ENCODE data around the gene ZNF366. TPM values are rescaled to one million over a fixed set of nuclear protein-coding genes. Genes with fewer than 3 reads are reported as not detected.

Gene ZNF366
- polyA plus RNA-seq, 1 donor from 2014 or later = not detected

DNA sequence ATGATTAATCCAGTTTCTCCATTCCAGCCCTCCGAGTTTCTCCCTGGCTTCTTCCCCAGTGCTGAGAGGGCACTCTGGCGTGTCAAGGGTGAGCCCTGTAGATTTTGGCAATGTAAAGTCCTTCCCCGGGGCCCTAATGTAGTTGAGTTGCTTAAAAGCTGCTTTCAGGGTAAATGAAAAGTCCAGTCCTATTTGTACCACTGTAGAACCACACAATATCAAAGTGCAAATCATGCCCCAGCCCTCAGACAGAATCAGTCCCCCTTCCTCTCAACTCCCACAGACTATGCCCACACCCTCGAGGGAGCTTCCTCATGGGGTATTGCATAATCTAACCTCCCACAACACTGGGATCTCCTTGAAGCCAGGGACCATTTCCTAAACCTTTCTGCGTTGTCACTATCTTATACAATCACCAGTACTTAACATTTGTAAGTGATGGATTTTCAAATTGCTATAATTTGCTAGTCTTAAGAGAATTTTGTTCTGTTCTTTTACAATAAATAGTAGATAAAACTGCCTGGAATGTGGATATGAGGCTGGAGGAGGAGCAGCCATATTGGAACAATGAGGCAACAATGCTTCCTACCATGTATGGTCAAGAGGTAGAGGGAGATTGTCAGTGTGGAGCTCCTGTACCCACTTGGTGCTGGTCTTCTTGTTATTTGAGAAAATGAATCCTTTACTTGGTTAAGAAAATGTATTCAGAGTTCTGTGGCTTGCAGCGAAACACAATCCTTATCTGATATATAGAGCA lies 34.4 kb downstream of the ZNF366 start:
- peaks cover 14% of the 10 kb centered on the region for H3K27me3 Mint-ChIP-seq
- H3K36me3 Mint-ChIP-seq = no peaks in the 10 kb centered on the region
- no peak overlapping the region for H3K27ac Mint-ChIP-seq
- H3K4me3 Mint-ChIP-seq = no peak overlapping the region
- H3K4me1 Mint-ChIP-seq = peaks cover 0 to 2% (median 0%) of the 10 kb centered on the region in 3 donors
- H3K9me3 Mint-ChIP-seq = peaks cover 0 to 1% (median 0%) of the 10 kb centered on the region in 3 donors

DNA sequence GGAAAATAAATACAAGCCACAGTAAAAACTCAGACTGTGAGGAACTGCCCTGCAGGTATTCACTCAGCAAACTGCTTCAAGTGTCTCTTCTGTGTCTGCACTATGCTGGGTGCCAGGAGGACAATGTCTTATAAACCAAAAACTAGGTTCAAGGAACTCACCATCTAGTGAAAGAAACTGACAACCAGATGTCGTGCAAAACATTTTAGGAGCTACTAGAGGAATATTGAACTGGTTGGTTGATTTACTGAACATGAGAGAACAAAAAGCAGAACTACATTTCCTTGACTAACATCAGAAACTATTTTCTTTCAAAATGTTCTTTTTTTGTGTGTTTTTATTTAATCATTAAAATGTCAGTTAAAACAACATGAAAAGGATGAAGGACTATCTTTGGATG lies 35.2 kb downstream of the ZNF366 start:
- H3K27me3 Mint-ChIP-seq = peaks cover 14% of the 10 kb centered on the region
- H3K4me3 Mint-ChIP-seq = no peak overlapping the region
- H3K36me3 Mint-ChIP-seq = no peaks in the 10 kb centered on the region
- no peak overlapping the region for H3K27ac Mint-ChIP-seq
- H3K4me1 Mint-ChIP-seq = peaks cover 0 to 2% (median 1%) of the 10 kb centered on the region in 3 donors
- peaks cover 0 to 2% (median 0%) of the 10 kb centered on the region in 3 donors for H3K9me3 Mint-ChIP-seq

GRCh38 chr5:72470826-72471225 lies 36.4 kb downstream of the ZNF366 start:
- Mint-ChIP-seq H3K27ac (no peak overlapping the region), H3K9me3 (peaks cover 0 to 1% (median 0%) of the 10 kb centered on the region in 3 donors), H3K4me3 (no peak overlapping the region), H3K4me1 (peaks cover under 1 to 6% (median 3%) of the 10 kb centered on the region in 3 donors), H3K36me3 (no peaks in the 10 kb centered on the region), H3K27me3 (peaks cover 16% of the 10 kb centered on the region)

- Mint-ChIP-seq H3K27ac (no peak overlapping the region), H3K4me3 (no peak overlapping the region), H3K4me1 (peaks cover 10 to 15% (median 11%) of the 10 kb centered on the region in 3 donors), H3K36me3 (no peaks in the 10 kb centered on the region), H3K27me3 (peaks cover 17% of the 10 kb centered on the region), H3K9me3 (peaks cover 0 to 1% (median 0%) of the 10 kb centered on the region in 3 donors)
These were observed 38.6 kb downstream of the ZNF366 start for GRCh38 chr5:72468606-72469005.

DNA sequence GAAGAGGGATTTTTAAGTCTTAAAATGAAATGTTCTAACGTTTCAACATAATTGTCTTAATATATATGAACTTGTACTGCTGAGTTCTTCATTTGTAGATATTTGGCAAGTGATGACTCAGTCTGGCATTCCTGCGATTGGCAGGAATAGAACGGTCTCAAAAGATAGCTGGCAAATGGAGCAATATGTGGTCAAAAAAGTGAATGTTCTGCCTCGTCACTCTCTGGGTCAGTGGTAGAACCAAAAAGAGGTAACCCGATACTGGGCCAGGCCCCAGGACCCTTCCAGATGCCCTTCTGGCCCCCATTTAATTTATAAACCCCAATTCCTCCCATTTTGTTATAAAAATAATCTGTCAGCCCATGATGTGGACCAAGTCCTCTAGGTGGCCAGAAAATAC lies 39.2 kb downstream of the ZNF366 start:
- Mint-ChIP-seq H3K36me3 (no peaks in the 10 kb centered on the region), H3K4me1 (peaks cover 10 to 15% (median 11%) of the 10 kb centered on the region in 3 donors), H3K27ac (no peak overlapping the region), H3K4me3 (no peak overlapping the region), H3K27me3 (peaks cover 13% of the 10 kb centered on the region), H3K9me3 (peaks cover 0 to 1% (median 0%) of the 10 kb centered on the region in 3 donors)

DNA sequence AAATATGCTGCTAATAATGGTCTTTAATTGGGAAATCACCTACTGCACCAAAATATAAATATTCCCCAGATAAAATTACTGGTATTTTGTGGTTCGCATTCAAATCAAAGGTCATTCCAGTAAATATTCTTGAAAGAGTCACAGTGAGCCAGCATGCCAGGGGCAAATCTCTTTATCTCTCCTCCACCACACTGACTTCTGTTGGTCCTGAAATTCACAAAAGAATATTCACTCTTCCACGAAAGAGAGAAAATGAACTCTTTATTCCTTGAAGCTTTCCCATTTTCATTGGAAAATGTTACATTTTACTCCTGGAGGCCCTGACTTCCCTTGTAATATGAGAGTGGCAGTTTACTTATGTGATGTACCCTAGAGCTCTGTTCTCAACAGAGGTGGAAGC lies 39.7 kb downstream of the ZNF366 start:
- H3K4me1 Mint-ChIP-seq = peaks cover 10 to 15% (median 11%) of the 10 kb centered on the region in 3 donors
- no peaks in the 10 kb centered on the region for H3K36me3 Mint-ChIP-seq
- peaks cover 0 to 1% (median 0%) of the 10 kb centered on the region in 3 donors for H3K9me3 Mint-ChIP-seq
- peaks cover 11% of the 10 kb centered on the region for H3K27me3 Mint-ChIP-seq
- H3K27ac Mint-ChIP-seq = no peak overlapping the region
- no peak overlapping the region for H3K4me3 Mint-ChIP-seq

DNA sequence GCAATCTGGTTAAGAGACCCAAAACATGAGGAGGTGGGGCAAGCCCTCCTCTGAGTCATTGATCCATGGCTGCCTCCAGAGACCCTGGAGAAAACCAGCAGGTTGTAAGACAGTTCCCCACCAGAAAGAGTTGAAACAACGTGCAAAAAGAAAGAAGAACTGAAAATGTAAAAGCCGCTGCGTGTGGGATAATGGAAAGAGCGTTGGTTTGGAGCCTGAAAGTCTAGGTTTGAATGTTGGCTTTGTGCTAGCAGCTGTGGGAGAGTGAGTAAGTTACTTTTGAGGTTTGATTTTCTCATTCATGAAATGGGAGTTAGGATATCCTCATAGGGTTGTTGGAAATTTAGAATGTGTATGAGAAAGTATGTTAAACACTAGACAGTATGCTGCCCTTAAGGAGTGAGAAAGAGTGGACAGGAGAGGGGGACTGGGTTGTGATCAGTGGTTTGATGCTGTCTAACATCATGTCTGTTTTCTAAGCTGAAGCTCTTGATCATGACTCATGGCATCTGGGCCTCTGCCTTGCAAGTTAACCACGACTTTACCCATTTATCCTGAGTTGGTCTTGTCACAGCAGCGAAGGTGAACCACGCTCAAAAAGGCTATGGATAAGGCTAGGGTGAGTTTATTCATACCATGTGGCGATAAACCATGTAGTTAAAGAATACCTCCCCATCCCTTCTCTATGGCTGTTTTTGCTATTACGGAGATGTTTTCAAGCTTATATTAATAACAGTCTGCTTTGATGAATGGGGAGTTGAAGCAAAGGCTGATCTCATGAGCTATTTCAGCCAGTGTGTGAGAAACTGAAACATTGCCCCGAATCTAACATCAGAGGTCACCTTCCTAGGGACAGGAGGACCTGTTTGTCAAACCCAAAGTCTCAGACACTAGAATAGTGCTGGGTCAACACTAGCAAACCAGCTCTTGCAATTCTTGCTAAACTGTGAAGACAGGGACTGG lies 41.3 kb downstream of the ZNF366 start:
- Mint-ChIP-seq H3K27me3 (peaks cover 8% of the 10 kb centered on the region), H3K4me3 (peak overlapping the region in 2 of 4 donors; percentile 6 to 76), H3K9me3 (peaks cover 0 to 1% (median 0%) of the 10 kb centered on the region in 3 donors), H3K36me3 (no peaks in the 10 kb centered on the region), H3K4me1 (peaks cover 10 to 15% (median 11%) of the 10 kb centered on the region in 3 donors), H3K27ac (no peak overlapping the region)

DNA sequence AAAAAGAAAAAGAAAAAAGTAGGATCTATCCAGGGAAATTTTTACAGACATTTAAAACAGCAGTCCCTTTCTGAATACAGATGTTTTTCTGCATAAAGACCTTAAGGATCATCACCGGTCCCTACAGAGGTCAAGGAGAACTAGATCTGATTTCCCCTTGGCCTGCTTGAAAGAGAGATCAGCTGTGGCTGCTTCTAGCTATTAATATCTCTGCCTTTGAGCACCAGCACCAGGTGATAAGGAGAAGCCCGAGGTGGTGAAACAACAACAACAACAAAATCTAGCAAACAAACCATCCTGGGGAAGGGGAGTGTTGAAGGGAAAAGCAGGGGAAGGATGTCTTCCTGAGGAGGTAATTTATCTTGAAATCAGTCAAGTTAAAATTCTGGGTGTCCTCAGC lies 42.1 kb downstream of the ZNF366 start:
- peaks cover 10 to 15% (median 11%) of the 10 kb centered on the region in 3 donors for H3K4me1 Mint-ChIP-seq
- peaks cover 0 to 1% (median 0%) of the 10 kb centered on the region in 3 donors for H3K9me3 Mint-ChIP-seq
- peaks cover 7% of the 10 kb centered on the region for H3K27me3 Mint-ChIP-seq
- H3K4me3 Mint-ChIP-seq = peak overlapping the region in 2 of 4 donors; percentile 26 to 63
- H3K36me3 Mint-ChIP-seq = no peaks in the 10 kb centered on the region
- H3K27ac Mint-ChIP-seq = no peak overlapping the region

DNA sequence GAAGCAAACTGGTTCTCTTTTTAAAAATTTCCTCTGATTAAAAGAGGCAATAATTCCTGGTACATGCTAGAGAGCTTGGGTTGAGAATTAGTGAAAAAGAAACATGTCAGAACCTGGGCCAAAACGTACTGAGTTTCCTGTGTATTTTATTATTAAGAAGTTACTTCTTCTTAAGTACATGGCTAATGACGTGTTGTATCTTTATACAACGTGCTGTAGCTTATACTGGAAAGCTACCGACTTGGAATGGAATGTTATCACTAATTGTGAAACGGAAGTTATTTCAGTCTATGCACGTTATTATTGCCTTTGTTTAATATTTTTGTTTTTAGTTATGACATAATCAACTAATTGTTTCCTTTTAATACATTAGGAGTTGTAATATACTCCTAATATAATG lies 43.1 kb downstream of the ZNF366 start:
- peaks cover 6% of the 10 kb centered on the region for H3K27me3 Mint-ChIP-seq
- H3K27ac Mint-ChIP-seq = no peak overlapping the region
- H3K4me3 Mint-ChIP-seq = no peak overlapping the region
- H3K4me1 Mint-ChIP-seq = peaks cover 10 to 19% (median 11%) of the 10 kb centered on the region in 3 donors
- no peaks in the 10 kb centered on the region for H3K36me3 Mint-ChIP-seq
- peaks cover 0 to 1% (median 0%) of the 10 kb centered on the region in 3 donors for H3K9me3 Mint-ChIP-seq

- H3K36me3 Mint-ChIP-seq = no peaks in the 10 kb centered on the region
- H3K9me3 Mint-ChIP-seq = peaks cover 0 to 1% (median 0%) of the 10 kb centered on the region in 3 donors
- peaks cover 10 to 18% (median 11%) of the 10 kb centered on the region in 3 donors for H3K4me1 Mint-ChIP-seq
- no peak overlapping the region for H3K4me3 Mint-ChIP-seq
- peaks cover 6% of the 10 kb centered on the region for H3K27me3 Mint-ChIP-seq
- no peak overlapping the region for H3K27ac Mint-ChIP-seq
These were observed 43.7 kb downstream of the ZNF366 start for GRCh38 chr5:72463449-72464052.

DNA sequence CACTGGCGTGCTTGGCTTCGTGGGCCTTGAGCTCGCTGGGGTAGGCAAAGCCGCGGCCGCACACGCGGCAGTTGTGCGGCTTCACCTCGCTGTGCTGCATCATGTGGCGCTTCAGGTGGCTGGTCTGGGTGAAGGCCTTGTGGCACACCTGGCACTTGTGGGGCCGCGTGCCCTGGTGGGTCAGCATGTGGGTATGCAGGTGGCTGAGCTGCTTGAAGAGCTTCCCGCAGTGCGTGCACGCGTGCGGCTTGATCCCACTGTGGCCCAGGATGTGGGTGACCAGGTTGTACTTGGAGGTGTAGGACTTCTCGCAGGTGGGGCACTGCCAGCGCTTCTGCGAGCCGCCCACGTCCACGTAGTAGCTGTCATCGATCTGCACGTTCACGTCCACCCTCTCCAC lies 46.8 kb downstream of the ZNF366 start:
- Mint-ChIP-seq H3K4me1 (peaks cover 4 to 9% (median 6%) of the 10 kb centered on the region in 3 donors), H3K4me3 (no peak overlapping the region), H3K27me3 (peaks cover under 1% of the 10 kb centered on the region)

GRCh38 chr5:72459913-72460312 lies 47.3 kb downstream of the ZNF366 start:
- Mint-ChIP-seq H3K4me1 (peaks cover 0 to 5% (median under 1%) of the 10 kb centered on the region in 3 donors), H3K9me3 (no peaks in the 10 kb centered on the region), H3K4me3 (no peak overlapping the region), H3K27ac (no peak overlapping the region), H3K27me3 (no peaks in the 10 kb centered on the region), H3K36me3 (no peaks in the 10 kb centered on the region)

More for the DNA sequence above, 46.8 kb downstream of the ZNF366 start:
- Mint-ChIP-seq H3K9me3 (no peaks in the 10 kb centered on the region), H3K27ac (no peak overlapping the region), H3K36me3 (no peaks in the 10 kb centered on the region)

GRCh38 chr5:72459089-72459661 lies 48.0 kb downstream of the ZNF366 start:
- no peaks in the 10 kb centered on the region for H3K9me3 Mint-ChIP-seq
- no peak overlapping the region for H3K4me3 Mint-ChIP-seq
- H3K27ac Mint-ChIP-seq = no peak overlapping the region
- H3K27me3 Mint-ChIP-seq = no peaks in the 10 kb centered on the region
- H3K36me3 Mint-ChIP-seq = no peaks in the 10 kb centered on the region
- peaks cover 0 to 8% (median 3%) of the 10 kb centered on the region in 3 donors for H3K4me1 Mint-ChIP-seq

DNA sequence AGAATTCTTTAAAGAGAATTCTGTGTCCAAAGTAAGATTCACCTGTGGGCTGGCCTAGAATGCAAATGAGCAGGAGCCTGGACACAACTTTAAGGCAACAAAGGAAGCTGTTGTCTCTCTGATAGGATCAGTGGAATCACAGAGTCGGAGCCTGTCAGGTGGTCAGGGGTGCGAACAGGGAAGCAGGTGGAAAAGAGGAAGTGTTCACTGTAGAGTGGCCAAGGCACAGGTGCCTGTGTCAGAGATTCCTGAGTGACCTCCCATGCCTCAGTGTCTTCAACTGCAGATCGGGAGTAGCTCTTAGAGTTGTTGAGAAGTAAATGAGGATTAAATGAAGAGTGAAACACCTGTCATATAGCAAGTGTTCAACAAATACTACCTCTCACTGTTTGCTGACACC lies 48.8 kb downstream of the ZNF366 start:
- H3K9me3 Mint-ChIP-seq = no peaks in the 10 kb centered on the region
- H3K4me1 Mint-ChIP-seq = peaks cover under 1 to 13% (median 3%) of the 10 kb centered on the region in 3 donors
- H3K4me3 Mint-ChIP-seq = no peak overlapping the region
- no peaks in the 10 kb centered on the region for H3K36me3 Mint-ChIP-seq
- no peak overlapping the region for H3K27ac Mint-ChIP-seq
- no peaks in the 10 kb centered on the region for H3K27me3 Mint-ChIP-seq
